HG03064 (cell line): ENCODE measurements around the gene NTN5.

Experiments used
- ATAC-seq: cut with Tn5 transposase; IDR thresholded peaks from one replicate; pipeline ENCODE4 v1.9.1; 2021; ENCODE audit warnings: low read depth; ENCODE audit not compliant: unreplicated experiment

The NTN5 gene

DNA sequence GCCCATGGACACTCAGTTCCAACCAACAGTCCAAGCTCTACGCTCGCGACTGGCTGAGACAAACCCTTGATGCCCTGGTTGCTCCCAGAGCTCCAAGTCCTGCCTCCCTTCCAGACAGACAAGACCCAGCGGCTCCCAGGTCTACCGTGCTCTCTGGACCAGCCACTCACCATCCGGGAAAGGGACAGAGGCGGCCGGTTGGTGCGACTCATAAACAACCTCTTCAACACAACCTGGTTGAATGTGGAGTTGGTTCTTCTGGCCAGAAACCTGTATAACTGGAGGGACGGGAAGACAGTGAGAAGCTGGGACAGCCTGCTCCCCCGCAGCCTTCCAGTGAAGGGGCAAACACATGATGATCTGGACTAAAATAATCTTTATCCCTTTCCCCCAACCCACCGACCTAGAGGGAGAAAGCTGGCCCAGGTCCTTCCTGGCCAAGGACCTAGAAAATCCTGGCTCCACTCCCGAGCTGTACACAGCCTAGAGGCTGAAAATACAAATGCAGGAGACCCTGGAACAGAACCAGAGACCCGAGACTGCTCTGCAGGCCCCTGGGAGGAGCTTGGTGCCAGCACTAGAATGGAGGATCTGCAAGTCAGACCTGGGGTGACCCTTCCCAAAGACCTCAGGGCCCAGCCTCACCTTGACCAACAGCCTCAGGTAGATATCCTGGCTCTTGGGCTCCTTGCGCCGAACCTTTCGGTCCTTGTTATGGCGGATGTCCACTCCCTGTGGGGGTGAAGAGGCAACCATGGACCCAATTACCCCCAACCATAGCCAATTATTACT, 55.5 kb downstream of the NTN5 start:
- no peak for ATAC-seq

DNA sequence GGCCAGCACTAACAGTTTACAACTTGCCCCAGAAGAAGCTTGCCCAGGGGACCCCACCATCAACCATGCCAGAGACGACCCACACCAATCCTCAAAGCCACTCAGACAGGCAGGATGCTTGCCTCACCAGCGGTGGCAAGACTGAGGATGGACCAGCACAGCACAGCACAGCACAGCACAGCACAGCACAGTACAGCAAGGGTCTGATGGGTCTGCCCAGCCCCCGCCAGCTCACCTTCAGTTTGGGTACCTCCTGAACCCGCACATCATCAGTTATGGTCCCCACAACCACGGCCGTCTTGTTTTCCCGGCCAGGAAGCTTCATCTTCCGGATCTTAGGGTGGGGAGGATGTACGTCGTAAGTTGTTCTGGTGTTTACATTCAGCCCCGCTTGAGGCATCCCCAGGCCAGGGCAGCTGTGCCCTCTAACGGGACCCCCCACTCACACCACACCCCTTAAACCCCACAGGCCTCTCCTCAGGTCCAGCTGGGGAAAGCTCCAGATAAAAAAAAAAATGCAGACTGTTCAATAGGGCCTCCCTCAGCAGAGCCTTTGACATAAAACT, 56.2 kb downstream of the NTN5 start:
- ATAC-seq = no peak

DNA sequence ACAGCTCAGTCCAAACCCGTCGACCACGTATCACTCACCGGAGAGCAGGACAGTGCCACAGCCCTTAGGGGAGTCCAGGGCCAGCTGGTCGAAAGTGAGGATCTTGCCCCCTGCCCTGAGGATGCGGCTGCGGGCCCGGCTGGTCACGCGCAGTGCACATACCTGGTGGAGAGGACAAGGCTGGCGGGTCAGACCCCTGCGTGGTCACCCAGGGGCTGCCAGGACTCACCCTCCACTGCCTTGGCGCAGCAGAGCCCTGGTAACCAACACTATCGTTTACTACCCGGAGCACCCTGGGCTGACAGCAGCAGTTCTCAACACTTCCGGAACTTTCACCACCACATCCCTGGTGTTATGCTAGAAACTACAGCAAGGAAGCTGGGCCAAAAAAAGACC, 56.8 kb downstream of the NTN5 start:
- no peak for ATAC-seq

DNA sequence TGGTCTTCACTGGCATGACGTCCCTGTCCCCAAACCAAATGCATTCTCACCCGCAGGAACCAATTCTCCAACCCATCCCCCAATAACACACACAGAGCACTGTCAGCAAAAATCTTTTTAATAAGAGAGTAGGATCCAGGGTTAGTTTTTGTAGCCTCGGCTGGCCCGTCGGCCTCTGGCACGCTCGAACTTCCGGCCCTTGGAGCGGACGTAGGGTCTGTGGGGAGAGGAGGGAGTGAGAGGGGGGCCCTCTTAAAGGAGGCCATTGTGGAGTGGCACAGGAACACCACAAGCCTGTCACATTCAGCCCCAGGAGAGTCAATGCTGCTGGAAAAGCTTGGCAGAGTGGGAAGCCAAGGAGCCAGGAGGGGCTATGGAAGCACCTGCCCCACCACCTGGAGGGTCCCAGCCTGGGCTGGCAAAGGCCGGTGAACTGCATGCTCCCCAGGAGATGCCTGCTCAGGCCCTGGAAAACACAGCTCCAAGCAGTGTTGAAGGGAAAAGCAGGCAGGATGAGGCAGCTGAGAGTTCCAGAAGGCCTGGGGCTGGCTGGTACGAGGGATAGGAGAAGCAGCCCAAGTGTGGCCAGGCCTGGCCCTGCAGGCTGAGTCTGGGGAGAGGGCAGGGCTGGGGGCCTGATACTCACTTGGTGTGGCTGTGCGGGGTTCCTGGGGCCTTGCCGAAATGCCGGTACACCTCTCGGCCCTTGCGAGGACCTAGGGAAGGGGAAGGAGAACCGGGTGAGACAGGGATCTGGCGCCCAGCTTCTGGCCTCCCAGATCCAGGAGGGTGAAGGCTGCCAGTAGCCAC, 57.4 kb downstream of the NTN5 start:
- ATAC-seq = no peak

DNA sequence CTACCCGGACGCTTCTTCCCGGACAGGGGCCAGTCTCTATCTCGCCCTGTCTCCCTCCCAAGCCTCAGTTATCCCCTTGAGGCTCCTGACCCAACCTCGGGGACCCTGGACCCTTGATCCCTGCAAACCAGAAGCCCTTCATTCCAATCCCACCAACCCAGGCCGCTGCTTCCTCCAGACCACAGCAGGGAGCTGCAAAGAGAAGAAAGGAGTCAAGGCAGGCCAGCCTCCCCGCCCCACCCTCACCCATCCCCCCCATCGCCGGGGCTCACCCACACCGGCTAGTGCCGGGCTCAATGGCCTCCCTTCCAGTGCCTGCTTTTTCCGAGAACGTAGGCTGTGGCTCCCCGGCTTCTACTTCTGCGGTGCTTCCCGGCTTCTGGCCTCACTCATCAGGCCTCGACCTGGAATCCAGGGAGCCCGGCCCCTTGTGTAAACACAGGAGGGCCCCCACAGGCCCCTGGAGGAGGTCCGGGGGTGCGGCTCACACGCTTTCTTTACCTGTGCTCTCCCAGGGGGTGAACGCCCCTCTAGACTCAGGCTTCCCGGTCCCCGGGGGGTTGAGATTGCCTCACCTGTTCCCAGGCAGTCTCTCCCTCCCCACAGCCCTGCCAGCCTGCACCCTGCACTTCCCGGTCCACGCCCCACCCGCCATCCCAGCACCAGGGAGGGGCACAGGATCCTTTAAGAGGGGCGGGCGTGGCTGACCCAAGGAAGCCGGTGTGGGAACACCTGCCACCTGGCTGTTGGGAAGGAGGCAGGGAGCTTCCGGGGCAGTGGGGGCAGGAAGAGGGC, 58.2 kb downstream of the NTN5 start, which contains the start of gene FAM83E:
Gene FAM83E, minus strand, starts transcription at position 641 of the 795 bp plus-strand sequence. CDS start 1,704 bp downstream, outside the sequence.
- no peak for ATAC-seq

DNA sequence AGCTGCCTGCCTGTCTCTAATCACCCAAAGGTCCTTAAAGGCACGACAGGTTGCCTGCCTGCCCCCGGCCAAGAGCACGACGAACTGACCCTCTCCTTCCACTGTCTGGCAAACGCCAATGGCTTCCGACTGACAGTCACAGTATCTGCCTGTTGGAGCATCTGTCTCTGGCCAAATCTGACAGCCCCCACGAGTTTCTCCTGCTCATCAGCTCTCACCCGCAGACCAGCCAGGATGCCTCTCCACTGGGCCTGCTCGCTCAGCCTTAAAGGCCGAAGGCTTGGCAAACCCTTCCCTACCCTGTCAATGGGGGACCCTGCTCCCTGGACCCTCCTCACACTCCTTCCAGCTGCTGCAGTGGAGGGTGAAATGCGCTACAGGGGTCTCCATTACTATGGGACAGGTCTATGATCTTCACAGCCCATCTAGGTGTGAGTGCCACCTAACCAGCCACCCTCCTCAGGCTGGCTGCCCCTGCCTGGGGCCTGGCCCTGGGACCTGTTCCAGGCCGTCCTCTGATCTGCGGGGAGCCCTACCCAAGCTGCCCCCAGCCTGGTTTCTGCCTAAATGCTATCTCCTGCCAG, 58.9 kb downstream of the NTN5 start:
- ATAC-seq = no peak

DNA sequence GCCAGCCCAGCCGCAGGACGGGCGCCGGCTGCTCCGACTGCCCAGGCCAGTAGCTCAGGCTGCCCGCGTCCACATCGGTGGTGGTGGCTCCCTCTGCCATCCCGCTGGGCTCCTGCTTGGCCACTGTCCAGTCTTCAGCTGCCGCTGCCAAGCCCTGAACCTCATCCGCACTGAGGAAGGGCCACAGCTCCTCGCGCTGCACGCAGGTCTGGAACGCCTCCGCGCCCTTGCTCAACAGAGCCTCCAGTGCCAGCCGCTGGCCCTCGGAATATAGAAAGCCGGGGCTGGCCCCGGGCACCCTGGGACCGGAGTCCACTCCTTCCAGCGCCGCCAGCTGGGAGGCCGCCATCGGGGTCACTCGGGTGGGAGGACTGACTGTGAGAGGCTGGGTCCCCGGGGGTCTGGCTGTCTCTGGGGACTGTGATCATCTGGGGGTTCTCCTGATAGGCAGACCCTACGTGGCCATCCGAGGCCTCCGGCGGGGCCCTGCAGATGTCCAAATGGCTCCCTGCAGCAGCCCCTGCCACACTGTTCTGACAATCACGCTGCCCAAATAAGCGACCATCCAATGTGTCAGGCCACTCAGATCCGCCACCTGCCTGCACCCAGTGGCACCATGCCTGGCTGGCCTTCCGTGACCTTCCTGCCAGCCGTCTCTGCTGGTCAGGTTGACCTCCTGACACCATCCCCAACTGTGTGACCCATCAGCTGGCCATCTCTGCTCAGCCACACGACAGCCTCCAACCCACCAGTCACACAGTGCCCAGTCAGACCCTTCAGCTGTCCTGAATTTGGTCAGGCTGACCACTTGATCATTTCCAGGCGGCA, 59.6 kb downstream of the NTN5 start:
- no peak for ATAC-seq

DNA sequence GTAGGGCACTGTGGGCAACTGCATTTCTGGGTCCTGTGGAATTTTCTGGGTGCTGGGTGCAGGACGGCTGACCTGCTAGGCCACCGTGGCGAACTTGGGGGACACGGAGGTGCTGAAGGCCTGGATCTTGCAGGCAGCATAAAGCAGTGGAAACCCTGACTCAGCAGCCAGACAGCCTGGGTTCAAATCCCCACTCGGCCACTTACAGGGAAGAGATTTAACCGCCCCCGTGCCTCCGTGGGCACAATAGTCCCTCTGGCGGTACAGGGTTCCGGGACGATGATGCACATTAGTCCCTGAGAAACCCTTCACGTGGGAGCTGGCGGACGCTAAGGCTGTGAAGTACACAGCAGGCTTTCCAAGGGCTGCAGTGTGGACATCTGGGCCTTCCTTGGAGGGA, 60.9 kb downstream of the NTN5 start:
- ATAC-seq = no peak
